NCI-H146 (cell line): Measurements from ENCODE around the gene HEXIM1.

ENCODE experiments used
- DNase-seq: peaks from one replicate; lab custom pipeline; 2025; lab: John Stamatoyannopoulos, UW

HEXIM1 gene

GRCh38 chr17:45146890-45147580 lies 1.2 kb upstream of the HEXIM1 start:
- DNase-seq: peak; percentile 87

DNA sequence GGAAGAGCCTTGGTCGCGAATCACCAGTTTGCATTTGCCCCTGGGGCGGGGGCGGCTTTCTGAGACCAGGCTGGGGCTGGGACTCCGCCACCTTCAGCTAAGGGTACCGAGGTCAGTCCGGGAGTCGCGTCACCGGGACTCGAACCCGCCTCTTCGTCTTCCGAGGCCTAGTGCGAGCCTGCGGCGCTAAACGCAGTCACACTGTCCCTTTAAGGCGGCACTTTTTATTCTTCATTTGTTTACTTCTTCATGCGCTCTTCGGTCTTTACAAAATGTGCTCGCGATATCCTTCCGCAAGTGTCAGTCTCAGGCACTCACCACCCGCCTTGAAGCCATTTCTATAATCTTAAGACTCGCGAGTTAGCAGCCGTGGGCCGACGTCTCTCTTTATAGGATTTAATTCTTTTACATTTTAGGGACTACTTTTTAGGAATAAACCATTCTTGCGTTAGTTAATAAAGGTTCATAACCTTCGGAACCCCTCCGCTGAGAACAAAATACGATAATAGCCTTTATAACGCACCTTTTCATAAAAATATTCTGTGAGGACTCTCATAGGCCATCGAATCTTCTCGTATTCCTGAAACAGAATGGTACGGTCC lies 593 bp upstream of the HEXIM1 start:
- peak; percentile 93 for DNase-seq

DNA sequence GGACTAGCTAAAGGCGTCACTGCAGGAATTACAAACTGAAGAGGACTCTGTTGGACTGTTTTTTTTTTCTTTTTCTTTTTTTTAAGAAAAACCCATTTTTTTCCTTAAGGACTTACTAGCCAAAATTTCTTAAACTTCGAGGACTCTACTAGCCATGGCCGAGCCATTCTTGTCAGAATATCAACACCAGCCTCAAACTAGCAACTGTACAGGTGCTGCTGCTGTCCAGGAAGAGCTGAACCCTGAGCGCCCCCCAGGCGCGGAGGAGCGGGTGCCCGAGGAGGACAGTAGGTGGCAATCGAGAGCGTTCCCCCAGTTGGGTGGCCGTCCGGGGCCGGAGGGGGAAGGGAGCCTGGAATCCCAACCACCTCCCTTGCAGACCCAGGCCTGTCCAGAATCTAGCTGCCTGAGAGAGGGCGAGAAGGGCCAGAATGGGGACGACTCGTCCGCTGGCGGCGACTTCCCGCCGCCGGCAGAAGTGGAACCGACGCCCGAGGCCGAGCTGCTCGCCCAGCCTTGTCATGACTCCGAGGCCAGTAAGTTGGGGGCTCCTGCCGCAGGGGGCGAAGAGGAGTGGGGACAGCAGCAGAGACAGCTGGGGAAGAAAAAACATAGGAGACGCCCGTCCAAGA lies 878 bp downstream of the HEXIM1 start:
- peak; percentile 81 for DNase-seq

DNA sequence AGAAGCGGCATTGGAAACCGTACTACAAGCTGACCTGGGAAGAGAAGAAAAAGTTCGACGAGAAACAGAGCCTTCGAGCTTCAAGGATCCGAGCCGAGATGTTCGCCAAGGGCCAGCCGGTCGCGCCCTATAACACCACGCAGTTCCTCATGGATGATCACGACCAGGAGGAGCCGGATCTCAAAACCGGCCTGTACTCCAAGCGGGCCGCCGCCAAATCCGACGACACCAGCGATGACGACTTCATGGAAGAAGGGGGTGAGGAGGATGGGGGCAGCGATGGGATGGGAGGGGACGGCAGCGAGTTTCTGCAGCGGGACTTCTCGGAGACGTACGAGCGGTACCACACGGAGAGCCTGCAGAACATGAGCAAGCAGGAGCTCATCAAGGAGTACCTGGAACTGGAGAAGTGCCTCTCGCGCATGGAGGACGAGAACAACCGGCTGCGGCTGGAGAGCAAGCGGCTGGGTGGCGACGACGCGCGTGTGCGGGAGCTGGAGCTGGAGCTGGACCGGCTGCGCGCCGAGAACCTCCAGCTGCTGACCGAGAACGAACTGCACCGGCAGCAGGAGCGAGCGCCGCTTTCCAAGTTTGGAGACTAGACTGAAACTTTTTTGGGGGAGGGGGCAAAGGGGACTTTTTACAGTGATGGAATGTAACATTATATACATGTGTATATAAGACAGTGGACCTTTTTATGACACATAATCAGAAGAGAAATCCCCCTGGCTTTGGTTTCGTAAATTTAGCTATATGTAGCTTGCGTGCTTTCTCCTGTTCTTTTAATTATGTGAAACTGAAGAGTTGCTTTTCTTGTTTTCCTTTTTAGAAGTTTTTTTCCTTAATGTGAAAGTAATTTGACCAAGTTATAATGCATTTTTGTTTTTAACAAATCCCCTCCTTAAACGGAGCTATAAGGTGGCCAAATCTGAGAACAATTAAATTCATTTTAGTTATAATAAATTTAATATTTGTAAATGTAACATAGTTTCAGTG lies 1.7 kb downstream of the HEXIM1 start:
- DNase-seq: peak; percentile 57

GRCh38 chr17:45150911-45151809 lies 2.9 kb downstream of the HEXIM1 start:
- no peak for DNase-seq

DNA sequence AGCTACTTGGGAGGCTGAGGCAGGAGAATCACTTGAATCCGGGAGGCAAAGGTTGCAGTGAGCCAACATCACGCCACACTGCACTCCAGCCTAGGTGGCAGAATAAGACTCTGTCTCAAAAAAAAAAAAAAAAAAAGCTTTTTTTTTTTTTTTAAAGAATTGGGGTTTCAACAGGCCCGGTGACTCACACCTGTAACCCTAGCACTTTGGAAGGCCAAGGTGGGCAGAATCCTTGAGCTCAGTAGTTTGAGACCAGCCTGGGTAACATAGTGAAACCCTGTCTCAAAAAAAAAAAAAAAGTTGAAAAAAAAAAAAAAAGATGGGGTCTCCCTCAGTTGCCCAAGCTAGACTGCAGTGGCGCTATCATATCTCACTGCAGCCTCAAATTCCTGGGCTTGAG lies 6.8 kb downstream of the HEXIM1 start:
- DNase-seq: no peak

GRCh38 chr17:45155483-45155882 lies 7.2 kb downstream of the HEXIM1 start:
- DNase-seq: no peak

GRCh38 chr17:45156242-45156641 lies 8.0 kb downstream of the HEXIM1 start:
- no peak for DNase-seq

- peak; percentile 85 for DNase-seq
Measured at GRCh38 chr17:45160447-45161287, 12.4 kb downstream of the HEXIM1 start.

GRCh38 chr17:45161288-45162024 lies 13.2 kb downstream of the HEXIM1 start, which contains the start of gene HEXIM2:
Gene HEXIM2 (plus strand): TSS chr17:45161875. CDS start chr17:45162794, 919 bp downstream.
- peak; percentile 99 for DNase-seq

DNA sequence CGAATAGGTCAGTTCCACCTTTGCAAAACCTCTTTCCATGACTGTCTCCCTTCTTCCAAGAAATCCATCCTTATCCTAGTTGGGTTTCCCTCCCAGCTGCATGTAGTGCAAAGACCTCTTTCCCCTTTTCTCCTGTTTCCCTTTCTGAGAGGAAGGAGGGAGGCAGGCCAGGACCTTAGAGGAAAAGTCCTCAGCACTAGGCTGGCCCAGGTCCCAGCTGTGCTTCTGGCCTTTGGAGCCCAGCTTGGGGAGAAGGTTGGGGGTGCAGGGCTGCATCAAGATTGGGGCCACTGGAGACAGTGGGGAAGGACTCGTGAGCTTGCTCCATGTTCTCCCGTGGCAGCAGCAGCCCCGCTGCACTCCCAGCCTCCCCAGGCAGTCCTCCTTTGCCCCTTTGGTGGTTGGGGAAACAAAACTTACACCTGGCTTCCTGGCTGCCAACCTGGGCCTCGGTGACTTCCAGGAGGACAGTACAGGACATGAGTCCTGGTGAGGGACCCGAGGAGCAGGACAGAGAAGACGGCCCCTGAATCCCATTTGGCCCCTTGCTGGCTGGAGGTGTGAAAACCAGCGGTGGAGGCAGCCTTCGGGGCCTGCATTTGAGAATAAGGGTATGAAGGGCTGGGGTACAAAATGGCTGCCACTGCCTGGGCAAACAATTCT lies 13.9 kb downstream of the HEXIM1 start:
- DNase-seq: no peak

DNA sequence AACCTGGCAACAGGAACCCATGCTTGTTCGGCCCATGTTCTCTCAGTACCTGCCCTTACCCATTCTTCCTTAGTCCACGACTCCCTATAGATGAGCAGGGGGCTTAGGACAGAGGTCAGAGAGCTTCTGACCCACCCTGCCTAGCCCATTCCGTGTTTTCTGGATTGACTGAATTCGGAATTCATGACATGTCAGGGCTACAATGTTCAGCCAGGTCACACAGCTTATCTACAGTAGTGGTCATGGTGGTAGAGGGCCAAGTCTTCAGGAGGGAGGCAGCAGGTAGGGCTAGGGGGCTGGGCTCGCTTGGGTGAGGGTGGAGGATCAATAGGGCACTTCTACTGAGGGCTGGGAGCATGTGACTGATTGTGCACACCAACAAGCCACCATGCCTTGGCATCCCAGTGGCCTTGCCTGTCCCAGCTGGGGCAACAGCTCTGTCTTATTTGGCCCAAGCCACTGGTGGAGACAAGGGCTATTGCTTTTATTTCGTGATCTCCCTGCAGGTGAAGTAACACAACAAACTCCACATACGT lies 16.5 kb downstream of the HEXIM1 start:
- DNase-seq: no peak

- DNase-seq: no peak
Measured at GRCh38 chr17:45168991-45169752, 20.9 kb downstream of the HEXIM1 start.

- no peak for DNase-seq
Measured at GRCh38 chr17:45170280-45170930, 22.1 kb downstream of the HEXIM1 start.

GRCh38 chr17:45170931-45171337 lies 22.7 kb downstream of the HEXIM1 start:
- DNase-seq: no peak

- DNase-seq: no peak
Measured at GRCh38 chr17:45171338-45172231, 23.3 kb downstream of the HEXIM1 start.
